ENCODE data around the gene ALDH3A1. TPM values are rescaled to one million over a fixed set of nuclear protein-coding genes. Genes with fewer than 3 reads are reported as not detected.

The ALDH3A1 gene
- total RNA-seq, 4 donors from 2014 or later, result 28.3 to 93.0 (median 64.0) TPM

- intact Hi-C loops (cut with DNase I; ENCODE audit: low total_unique reads), result no loop called here
- H3K4me3 ChIP-seq (ENCODE audit: low read depth, poor library complexity, severe bottlenecking), result no peak overlapping the region
- no peak for TF ChIP-seq CTCF (IDR thresholded peaks at IDR 0.05)
- TF ChIP-seq POLR2A (IDR thresholded peaks at IDR 0.05), result no peak
- WGBS, 2 donors, result 84 to 86% methylated on average over 15 of the region's 15 CpGs
- DNase-seq (ENCODE audit: low spot score in 2 of 2), result no peak
Measured at GRCh38 chr17:19737305-19738072, 10.6 kb downstream of the ALDH3A1 start.

- no peak for TF ChIP-seq CTCF (IDR thresholded peaks at IDR 0.05)
- TF ChIP-seq POLR2A (IDR thresholded peaks at IDR 0.05), result no peak
- intact Hi-C loops (cut with DNase I; ENCODE audit: low total_unique reads), result no loop called here
- 72 to 78% methylated on average over 11 of the region's 11 CpGs for WGBS, 2 donors
- no peak for DNase-seq (ENCODE audit: low spot score in 2 of 2)
- no peak overlapping the region for H3K4me3 ChIP-seq (ENCODE audit: low read depth, poor library complexity, severe bottlenecking)
Measured at GRCh38 chr17:19736071-19736470, 12.0 kb downstream of the ALDH3A1 start.

GRCh38 chr17:19733953-19734526 lies 14.1 kb downstream of the ALDH3A1 start:
- no peak for TF ChIP-seq CTCF (IDR thresholded peaks at IDR 0.05)
- TF ChIP-seq POLR2A (IDR thresholded peaks at IDR 0.05), result no peak
- intact Hi-C loops (cut with DNase I; ENCODE audit: low total_unique reads), result no loop called here
- DNase-seq (ENCODE audit: low spot score in 2 of 2), result no peak
- no peak overlapping the region for H3K4me3 ChIP-seq (ENCODE audit: low read depth, poor library complexity, severe bottlenecking)
- 80 to 88% methylated on average over 11 of the region's 11 CpGs for WGBS, 2 donors

- no peak for DNase-seq (ENCODE audit: low spot score in 2 of 2)
- no peak for TF ChIP-seq POLR2A (IDR thresholded peaks at IDR 0.05)
- no peak for TF ChIP-seq CTCF (IDR thresholded peaks at IDR 0.05)
- no peak overlapping the region for H3K4me3 ChIP-seq (ENCODE audit: low read depth, poor library complexity, severe bottlenecking)
- intact Hi-C loops (cut with DNase I; ENCODE audit: low total_unique reads), result no loop called here
- 96% methylated on average over 11 of the region's 11 CpGs for WGBS, 2 donors
Measured at GRCh38 chr17:19731626-19732025, 16.5 kb downstream of the ALDH3A1 start.

GRCh38 chr17:19730843-19731242 lies 17.3 kb downstream of the ALDH3A1 start:
- intact Hi-C loops (cut with DNase I; ENCODE audit: low total_unique reads), result no loop called here
- peak in 1 of 2 donors; percentile 88 for DNase-seq (ENCODE audit: low spot score in 2 of 2)
- 53 to 65% methylated on average over 4 of the region's 4 CpGs for WGBS, 2 donors
- H3K4me3 ChIP-seq (ENCODE audit: low read depth, poor library complexity, severe bottlenecking), result no peak overlapping the region
- TF ChIP-seq POLR2A (IDR thresholded peaks at IDR 0.05) (no peak), CTCF (IDR thresholded peaks at IDR 0.05) (no peak)

Measured in lower leg skin (tissue), 4 donors.